ENCODE measurements around the gene WDR77. TPM values are rescaled to one million over a fixed set of nuclear protein-coding genes. Genes with fewer than 3 reads are reported as not detected.

WDR77 gene
- polyA plus RNA-seq, 3 donors = 26.4 to 62.2 (median 28.1) TPM

GRCh38 chr1:111496398-111496797, 47.3 kb upstream of the WDR77 start:
- Histone ChIP-seq H3K4me2 (replicated peaks; ENCODE audit: extremely low read depth, low read length, poor library complexity, severe bottlenecking) (no peak overlapping the region), H3K79me2 (ENCODE audit: insufficient read depth, low read length) (no peaks in the 10 kb centered on the region), H3K27me3 (ENCODE audit: control insufficient read depth in 2 of 2, insufficient read depth in 2 of 2, low read length in 2 of 2) (no peaks in the 10 kb centered on the region), H3K36me3 (replicated peaks in 1 of 2; ENCODE audit: control insufficient read depth in 1 of 2, insufficient read depth in 2 of 2, low read length in 2 of 2) (no peaks in the 10 kb centered on the region), H3K9ac (ENCODE audit: insufficient read depth, low read length, poor library complexity, severe bottlenecking) (no peak overlapping the region), H4K20me1 (ENCODE audit: insufficient read depth, low read length) (no peaks in the 10 kb centered on the region), H3K4me3 (replicated peaks in 1 of 3; ENCODE audit: low read depth in 2 of 3, low read length in 3 of 3) (no peak overlapping the region), H3K4me1 (ENCODE audit: control insufficient read depth in 1 of 2, insufficient read depth in 2 of 2, low read length in 2 of 2) (peaks cover 25 to 32% of the 10 kb centered on the region in 2 donors), H3K27ac (ENCODE audit: low read depth in 1 of 2, low read length in 2 of 2) (no peak overlapping the region), H3K9me3 (replicated peaks in 1 of 2; ENCODE audit: control insufficient read depth in 1 of 2, insufficient read depth in 1 of 2, low read length in 2 of 2) (no peaks in the 10 kb centered on the region), H2AFZ (ENCODE audit: insufficient read depth, low read depth, low read length, poor library complexity, severe bottlenecking) (no peak overlapping the region)
- WGBS (ENCODE audit: insufficient coverage) = 100% methylated on average over 4 of the region's 4 CpGs
- TF ChIP-seq CTCF (IDR thresholded peaks at IDR 0.05) = no peak
- H3K4me3 Mint-ChIP-seq = no peak overlapping the region
- intact Hi-C loops (cut with micrococcal nuclease) = no loop called here
- peaks cover 5 to 11% of the 10 kb centered on the region in 2 donors for H3K36me3 Mint-ChIP-seq
- H3K9me3 Mint-ChIP-seq = peaks cover 0 to 3% (median 0%) of the 10 kb centered on the region in 7 donors
- DNase-seq = no peak
- peaks cover 35% of the 10 kb centered on the region for H3K4me1 Mint-ChIP-seq
- H3K27ac Mint-ChIP-seq = peak overlapping the region in 1 of 7 donors; percentile 30
- peaks cover 0 to 3% (median 0%) of the 10 kb centered on the region in 3 donors for H3K27me3 Mint-ChIP-seq (ENCODE audit: low read depth in 3 of 3)

GRCh38 chr1:111491070-111491469, 42.0 kb upstream of the WDR77 start:
- no peak for TF ChIP-seq CTCF (IDR thresholded peaks at IDR 0.05)
- H3K9me3 Mint-ChIP-seq = no peaks in the 10 kb centered on the region
- Histone ChIP-seq H3K9ac (ENCODE audit: insufficient read depth, low read length, poor library complexity, severe bottlenecking) (no peak overlapping the region), H3K4me2 (replicated peaks; ENCODE audit: extremely low read depth, low read length, poor library complexity, severe bottlenecking) (no peak overlapping the region), H3K79me2 (ENCODE audit: insufficient read depth, low read length) (no peaks in the 10 kb centered on the region), H3K9me3 (replicated peaks in 1 of 2; ENCODE audit: control insufficient read depth in 1 of 2, insufficient read depth in 1 of 2, low read length in 2 of 2) (no peaks in the 10 kb centered on the region), H3K27ac (ENCODE audit: low read depth in 1 of 2, low read length in 2 of 2) (peak overlapping the region in 1 of 2 donors; percentile 93), H3K27me3 (ENCODE audit: control insufficient read depth in 2 of 2, insufficient read depth in 2 of 2, low read length in 2 of 2) (no peaks in the 10 kb centered on the region), H3K36me3 (replicated peaks in 1 of 2; ENCODE audit: control insufficient read depth in 1 of 2, insufficient read depth in 2 of 2, low read length in 2 of 2) (no peaks in the 10 kb centered on the region), H3K4me3 (replicated peaks in 1 of 3; ENCODE audit: low read depth in 2 of 3, low read length in 3 of 3) (no peak overlapping the region), H2AFZ (ENCODE audit: insufficient read depth, low read depth, low read length, poor library complexity, severe bottlenecking) (no peak overlapping the region), H3K4me1 (ENCODE audit: control insufficient read depth in 1 of 2, insufficient read depth in 2 of 2, low read length in 2 of 2) (peaks cover 54 to 55% of the 10 kb centered on the region in 2 donors), H4K20me1 (ENCODE audit: insufficient read depth, low read length) (no peaks in the 10 kb centered on the region)
- peak overlapping the region in 3 of 7 donors; percentile 18 to 55 (median 41) for H3K27ac Mint-ChIP-seq
- H3K4me3 Mint-ChIP-seq = no peak overlapping the region
- no peaks in the 10 kb centered on the region for H3K36me3 Mint-ChIP-seq
- no peak for DNase-seq
- intact Hi-C loops (cut with micrococcal nuclease) = no loop called here
- H3K27me3 Mint-ChIP-seq (ENCODE audit: low read depth in 3 of 3) = no peaks in the 10 kb centered on the region
- 85% methylated on average over 7 of the region's 7 CpGs for WGBS (ENCODE audit: insufficient coverage)
- peaks cover 47% of the 10 kb centered on the region for H3K4me1 Mint-ChIP-seq
